Epithelial cell of esophagus (primary cell): ENCODE data around the gene APC.

ENCODE experiments used
- DNase-seq: peaks from one replicate; pipeline ENCODE4 v3.0.0; 2010; ENCODE audit warnings: low read depth
- H3K4me3 ChIP-seq: 2 replicates; pipeline ENCODE4 v1.5.1; 2011; ENCODE audit warnings: mild to moderate bottlenecking, low read length, control low read depth
- CTCF ChIP-seq: IDR thresholded peaks from 2 replicates; pipeline ENCODE4 v1.5.1; 2011; ENCODE audit warnings: low read depth, mild to moderate bottlenecking, low read length, control low read depth, inconsistent platforms; ENCODE audit not compliant: insufficient read depth; ENCODE audit errors: missing control alignments

APC gene

GRCh38 chr5:112693301-112693700 lies 44.4 kb upstream of the APC start:
- DNase-seq: no peak
- no peak for TF ChIP-seq CTCF
- H3K4me3 ChIP-seq: no peak overlapping the region

GRCh38 chr5:112694853-112695709 lies 42.6 kb upstream of the APC start:
- no peak overlapping the region for H3K4me3 ChIP-seq
- peak; percentile 7 for DNase-seq
- TF ChIP-seq CTCF: no peak

- TF ChIP-seq CTCF: no peak
- H3K4me3 ChIP-seq: no peak overlapping the region
- DNase-seq: no peak
Observed at GRCh38 chr5:112696786-112697185, 40.9 kb upstream of the APC start.

GRCh38 chr5:112697322-112697721 lies 40.4 kb upstream of the APC start:
- no peak overlapping the region for H3K4me3 ChIP-seq

GRCh38 chr5:112697833-112698232 lies 39.9 kb upstream of the APC start:
- TF ChIP-seq CTCF: no peak
- no peak for DNase-seq
- H3K4me3 ChIP-seq: no peak overlapping the region

More at GRCh38 chr5:112697322-112697721, 40.4 kb upstream of the APC start:
- no peak for TF ChIP-seq CTCF
- DNase-seq: no peak

GRCh38 chr5:112703866-112704820 lies 33.5 kb upstream of the APC start:
- no peak for TF ChIP-seq CTCF
- H3K4me3 ChIP-seq: no peak overlapping the region
- peak; percentile 33 for DNase-seq
